ENCODE data around the gene FLT3. TPM values are rescaled to one million over a fixed set of nuclear protein-coding genes. Genes with fewer than 3 reads are reported as not detected.

The FLT3 gene
- total RNA-seq, 1 donor from 2014 or later: 3.7 TPM

DNA sequence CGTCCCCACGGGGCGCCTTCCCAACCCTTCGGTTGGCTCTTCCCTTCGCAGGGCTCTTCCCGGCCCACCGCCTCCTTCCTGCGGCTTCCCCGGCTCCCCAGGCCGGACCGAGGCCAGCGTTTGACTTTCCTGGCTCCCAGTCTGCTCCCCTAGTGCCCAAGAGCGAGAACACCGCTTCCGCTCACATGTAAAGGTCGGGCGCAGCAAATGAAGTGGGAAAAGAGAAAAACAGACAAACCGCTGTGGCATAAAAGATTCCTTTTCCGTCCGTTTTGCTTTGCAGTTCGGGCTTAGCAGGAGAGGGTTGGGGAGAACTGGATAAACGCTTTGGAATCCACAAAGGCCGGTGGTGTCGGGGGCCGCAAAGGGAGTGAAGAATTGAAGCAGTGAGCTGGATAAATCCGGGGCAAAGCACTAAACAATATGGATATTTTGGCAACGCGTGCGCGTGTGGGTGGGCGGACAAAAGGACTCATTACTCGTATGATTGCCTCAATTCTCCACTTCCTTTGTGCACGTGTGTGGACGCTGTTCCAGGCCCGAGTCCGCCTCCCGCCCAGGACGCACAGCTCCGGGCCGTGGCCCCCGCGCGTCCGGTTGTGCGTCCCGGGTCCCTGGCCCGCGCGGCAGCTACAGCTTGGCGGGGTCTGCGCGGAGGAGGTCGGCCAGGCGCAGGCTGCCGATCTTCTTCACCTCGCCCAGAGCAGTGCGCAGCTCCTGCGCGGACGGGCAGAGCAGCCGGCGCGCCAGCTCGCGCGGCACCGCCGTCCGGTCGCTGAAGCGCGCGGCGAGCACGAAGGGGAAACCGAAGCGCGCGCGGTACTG lies 122.7 kb downstream of the FLT3 start:
- DNase-seq (ENCODE audit: low spot score in 2 of 2) (peak in 1 of 2 donors; percentile 21), FAIRE-seq (no peak)

- FAIRE-seq (no peak), DNase-seq (ENCODE audit: low spot score in 2 of 2) (no peak)
These were observed 123.8 kb downstream of the FLT3 start for GRCh38 chr13:27976362-27977091.

GRCh38 chr13:27975564-27976361 lies 124.6 kb downstream of the FLT3 start:
- DNase-seq (ENCODE audit: low spot score in 2 of 2) (no peak), FAIRE-seq (no peak)

DNA sequence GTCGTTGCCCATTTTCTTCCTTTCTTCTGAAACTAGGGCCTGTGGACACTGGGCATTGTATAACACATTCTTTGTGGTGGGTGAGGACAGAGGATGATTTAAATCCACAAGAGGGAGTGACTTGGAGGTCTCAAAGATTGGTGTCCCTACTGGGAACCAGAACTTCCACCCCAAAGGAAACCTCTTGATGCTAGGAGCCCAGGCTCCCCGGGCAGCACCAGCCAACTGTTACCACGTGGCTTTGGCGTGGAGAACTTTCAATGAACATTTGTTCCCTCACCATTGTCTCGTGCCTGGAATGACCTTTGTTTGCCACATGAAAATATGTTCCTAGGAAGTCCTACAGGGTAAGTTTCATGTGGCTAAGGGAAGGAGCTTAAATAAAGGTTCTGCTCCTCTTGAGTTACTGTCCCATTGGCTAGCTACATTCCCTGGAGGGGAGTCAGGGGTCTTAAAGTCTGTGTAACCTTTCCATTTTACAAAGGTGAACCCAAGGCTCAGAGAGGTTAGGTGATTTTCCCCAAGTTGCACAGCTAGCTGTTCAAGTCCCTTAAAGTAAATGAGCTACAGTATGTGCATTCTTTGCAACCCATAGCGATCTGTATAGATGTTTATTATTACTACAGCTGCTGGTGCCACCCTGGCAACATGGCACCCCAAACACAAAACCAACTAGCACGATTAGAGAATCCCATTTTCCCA lies 126.3 kb downstream of the FLT3 start:
- FAIRE-seq (no peak), DNase-seq (ENCODE audit: low spot score in 2 of 2) (no peak)

- DNase-seq (ENCODE audit: low spot score in 2 of 2) (no peak), FAIRE-seq (no peak)
These were observed 127.1 kb downstream of the FLT3 start for GRCh38 chr13:27973291-27973690.

DNA sequence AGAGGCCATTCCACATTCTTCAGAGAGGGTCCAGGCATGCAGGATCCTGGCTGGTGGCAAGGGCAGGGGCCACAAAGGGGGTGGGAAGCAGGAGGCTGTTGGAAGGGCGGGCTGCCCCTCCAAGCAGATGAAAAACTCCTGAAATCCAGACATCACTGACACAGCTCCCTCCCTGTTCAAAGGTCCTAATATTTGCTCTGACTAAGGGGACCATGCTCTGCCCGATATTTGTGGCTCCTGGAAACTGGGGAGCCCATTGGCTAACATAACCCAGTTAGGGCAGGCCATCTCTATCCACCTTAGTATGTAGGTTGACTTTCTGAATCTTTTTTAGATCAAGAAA lies 127.9 kb downstream of the FLT3 start:
- DNase-seq (ENCODE audit: low spot score in 2 of 2): no peak
- no peak for FAIRE-seq

DNA sequence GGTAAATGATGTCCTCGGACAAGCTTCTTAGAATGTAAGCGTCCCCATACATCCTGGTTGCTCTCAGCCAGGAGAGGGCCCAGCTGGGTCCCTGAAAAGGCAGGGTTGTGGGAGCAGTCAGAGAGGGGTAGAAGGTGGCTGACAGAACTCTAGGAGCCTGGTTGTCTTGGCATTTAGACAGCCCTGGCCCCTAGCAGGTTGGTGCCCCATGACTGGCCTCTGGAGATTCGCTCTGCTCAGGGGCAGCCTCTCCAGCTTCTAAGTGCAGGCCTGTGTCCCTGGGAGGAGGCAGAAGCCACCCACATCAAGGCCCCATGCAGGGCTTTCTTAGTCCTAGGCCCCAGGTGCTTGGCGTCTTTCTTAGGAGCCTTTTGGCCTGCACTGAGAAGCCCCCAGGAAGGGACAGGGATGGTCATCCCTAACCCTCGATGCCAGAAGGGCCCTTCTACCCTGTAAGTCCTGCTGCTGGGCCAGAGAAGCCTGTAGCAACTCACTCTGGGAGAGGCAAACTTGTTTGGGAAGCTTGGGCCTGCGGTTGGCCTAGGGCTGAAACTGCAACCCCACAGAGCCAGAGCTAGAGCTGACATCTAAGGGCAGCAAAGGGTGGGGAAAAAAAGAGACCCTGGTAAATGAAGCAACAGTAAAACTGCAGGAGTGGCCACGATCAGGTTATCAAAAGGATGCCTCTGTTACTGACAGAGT lies 128.4 kb downstream of the FLT3 start:
- DNase-seq (ENCODE audit: low spot score in 2 of 2) (no peak), FAIRE-seq (no peak)

GRCh38 chr13:27971236-27971645 lies 129.1 kb downstream of the FLT3 start:
- no peak for FAIRE-seq
- no peak for DNase-seq (ENCODE audit: low spot score in 2 of 2)

DNA sequence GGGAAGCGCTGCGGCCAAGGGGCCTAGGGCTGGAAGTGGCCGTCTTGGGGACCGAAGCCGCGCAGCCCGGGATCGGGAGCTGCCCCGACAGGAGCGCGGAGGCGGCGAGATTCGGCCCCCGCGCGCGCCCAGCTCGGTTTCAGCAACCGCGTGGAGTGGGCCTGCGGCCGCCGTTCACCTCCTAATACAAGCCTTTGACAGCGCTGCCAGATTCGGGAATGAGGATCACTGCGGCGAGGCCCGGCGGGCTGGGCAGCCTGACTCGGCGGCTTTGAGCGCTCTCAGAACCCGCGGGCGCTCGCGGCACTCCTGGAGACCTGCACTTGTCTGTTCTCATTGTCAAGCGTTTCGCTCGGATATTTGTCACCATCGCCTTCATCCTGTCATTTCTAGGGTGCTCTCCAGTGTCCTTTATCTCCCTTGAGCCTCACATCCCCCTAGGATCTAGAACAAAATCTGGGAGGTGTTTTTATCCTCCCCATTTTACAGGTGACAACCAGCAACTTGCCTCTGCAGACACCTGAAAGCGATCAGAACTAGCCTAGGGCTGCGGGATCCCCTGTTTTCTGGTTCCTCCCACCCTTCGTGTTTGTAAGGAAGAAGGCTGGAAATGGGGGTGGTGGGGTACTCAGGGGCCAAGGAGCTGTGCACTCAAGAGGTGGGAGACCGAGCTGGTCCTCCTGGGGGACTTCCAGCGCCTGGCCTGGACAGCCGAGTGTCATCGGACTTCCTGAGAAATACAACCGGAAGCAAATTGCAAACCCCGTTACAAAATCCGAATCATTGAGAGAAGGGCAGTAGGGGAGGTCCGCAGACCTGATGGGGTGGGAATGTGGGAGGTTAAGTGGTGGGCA lies 129.8 kb downstream of the FLT3 start:
- DNase-seq (ENCODE audit: low spot score in 2 of 2): peak in 1 of 2 donors; percentile 14
- no peak for FAIRE-seq

GRCh38 chr13:27969866-27970229 lies 130.5 kb downstream of the FLT3 start:
- DNase-seq (ENCODE audit: low spot score in 2 of 2) (peak in 1 of 2 donors; percentile 12), FAIRE-seq (no peak)

GRCh38 chr13:27969082-27969865 lies 131.1 kb downstream of the FLT3 start, which contains the start of gene CDX2:
Gene CDX2, minus strand, starts transcription at chr13:27969315. Its CDS starts 309 bp downstream, at chr13:27969006.
- FAIRE-seq: no peak
- DNase-seq (ENCODE audit: low spot score in 2 of 2): peak in 1 of 2 donors; percentile 19

GRCh38 chr13:27968316-27969081 lies 131.9 kb downstream of the FLT3 start:
- FAIRE-seq (no peak), DNase-seq (ENCODE audit: low spot score in 2 of 2) (peak in 1 of 2 donors; percentile 12)

DNA sequence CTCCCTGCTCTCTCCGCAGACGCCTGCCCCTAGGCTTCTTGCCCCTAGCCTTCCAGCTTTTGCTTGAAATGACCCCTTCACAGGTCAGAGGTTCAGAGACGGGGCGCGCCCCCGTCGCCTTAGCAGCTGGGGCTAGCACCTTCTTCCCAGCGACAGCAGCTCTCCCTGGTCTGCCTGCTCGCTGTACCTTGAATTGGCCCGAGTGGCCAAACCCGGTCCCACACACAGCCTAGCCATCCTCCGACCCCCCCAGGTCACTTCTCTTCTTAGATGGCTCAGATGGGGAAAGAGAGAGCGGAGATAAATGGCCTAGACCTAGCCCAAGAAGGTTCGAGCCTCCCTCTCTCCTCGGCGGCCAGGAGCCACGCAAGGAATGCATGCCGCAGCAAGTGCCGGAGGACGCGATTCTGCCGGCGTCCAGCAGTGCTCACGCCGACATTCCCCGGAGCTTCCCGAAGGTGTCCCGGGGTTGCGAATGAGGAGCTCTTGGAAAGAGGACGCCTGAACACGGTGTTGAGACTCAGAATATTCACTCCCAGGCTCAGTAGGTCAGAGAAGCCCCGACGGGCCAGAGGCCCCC lies 132.6 kb downstream of the FLT3 start:
- DNase-seq (ENCODE audit: low spot score in 2 of 2): peak in 1 of 2 donors; percentile 29
- no peak for FAIRE-seq

DNA sequence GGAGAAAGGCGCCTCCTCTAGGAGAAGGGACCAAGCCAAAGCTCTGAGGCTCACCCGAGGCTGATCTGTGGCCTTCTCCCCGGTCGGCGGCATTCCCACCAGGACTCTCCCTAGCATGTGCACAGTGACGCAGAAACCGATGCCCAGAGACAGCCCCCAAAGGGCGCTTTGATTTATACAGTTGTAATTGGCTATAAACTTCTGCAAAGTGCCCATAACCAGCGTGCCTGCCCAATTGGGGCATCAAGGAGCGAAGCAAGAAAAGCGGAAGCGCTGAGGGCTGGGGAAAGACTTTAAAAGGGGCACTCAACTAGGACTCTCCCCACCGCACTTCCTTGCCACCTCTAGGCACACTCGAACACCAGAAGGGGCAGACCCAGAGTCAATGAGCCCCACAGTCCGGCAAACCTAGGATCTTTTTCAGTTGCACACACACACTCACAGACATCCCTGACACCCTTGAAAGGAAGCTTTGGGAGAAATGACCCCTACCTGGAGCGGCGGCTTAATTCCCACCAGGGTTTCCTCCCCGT lies 133.1 kb downstream of the FLT3 start:
- no peak for FAIRE-seq
- DNase-seq (ENCODE audit: low spot score in 2 of 2): peak in 1 of 2 donors; percentile 32

DNA sequence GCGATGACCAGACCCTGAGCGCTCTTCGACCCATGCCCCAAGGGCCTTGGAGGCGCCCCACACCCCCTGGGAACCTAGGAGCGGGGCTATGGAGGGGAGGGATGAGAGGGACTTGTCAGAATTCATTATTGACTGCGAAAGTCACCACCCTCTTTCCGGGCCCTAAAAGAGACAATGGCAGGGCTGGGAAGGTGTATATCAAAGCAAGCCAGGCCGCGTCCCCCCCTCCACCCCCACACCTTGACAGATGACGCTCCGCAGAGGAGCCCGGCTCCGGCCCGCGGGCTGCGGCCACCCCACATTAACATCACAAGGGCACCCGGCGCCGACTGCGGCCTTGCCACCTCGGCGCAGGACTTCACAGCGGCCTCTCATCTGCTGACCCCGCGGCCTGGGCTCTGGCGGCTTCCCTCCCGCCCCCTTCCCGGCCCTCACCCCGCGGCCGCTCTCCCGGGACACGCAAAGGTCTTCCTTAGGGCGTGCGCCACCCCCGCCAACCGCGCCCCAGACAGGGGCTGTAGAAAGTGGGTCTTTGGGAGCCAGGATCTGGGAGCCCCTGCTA lies 133.7 kb downstream of the FLT3 start:
- DNase-seq (ENCODE audit: low spot score in 2 of 2): peak in 1 of 2 donors; percentile 18
- no peak for FAIRE-seq

Data from frontal cortex (tissue), 4 donors.